ENCODE measurements around the gene GPER1.

Gene GPER1

DNA sequence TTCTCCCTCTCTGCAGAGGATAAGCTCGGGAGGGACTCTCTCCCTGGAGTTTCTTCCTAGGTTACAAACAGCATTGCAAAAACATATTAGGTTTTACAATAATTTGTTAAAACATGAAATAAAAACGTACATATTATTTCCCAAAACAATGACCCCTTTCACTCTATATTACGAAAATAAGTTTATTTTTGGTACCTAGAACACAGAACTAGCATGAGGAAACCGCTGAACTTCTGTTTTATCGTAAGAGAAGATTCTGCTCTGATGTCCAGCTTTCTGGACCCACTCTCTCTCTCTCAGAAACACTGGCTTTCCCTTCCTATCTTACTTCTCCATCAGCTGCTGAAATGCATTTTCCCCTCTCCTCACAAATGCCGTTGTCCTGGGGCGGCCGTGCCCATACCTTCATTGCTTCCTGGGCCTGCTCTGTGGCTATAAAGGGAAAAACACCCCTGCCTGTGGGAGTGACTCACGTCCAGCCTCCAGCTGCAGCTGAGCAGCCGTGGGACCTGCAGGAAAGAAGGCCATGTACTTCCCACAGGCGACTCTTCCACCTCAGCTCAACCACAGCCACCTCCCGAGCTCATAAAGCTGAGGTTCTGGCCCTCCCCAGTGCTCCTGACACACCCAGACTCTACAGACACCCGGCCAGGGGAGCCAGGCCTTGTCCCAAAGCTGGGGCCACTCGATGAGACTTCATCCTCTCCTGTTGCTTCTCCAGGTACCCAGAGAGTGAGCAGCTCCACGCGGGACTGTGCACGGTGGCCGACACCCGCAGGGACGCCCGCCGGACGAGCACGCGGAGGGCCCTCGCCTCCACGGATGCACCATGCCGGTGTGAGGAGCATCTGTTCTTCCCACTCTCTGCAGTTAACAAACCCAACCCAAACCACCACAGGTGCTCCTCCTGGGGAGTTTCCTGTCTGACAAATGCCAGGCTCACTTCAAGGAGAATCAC is 3.1 kb downstream of the GPER1 start:
- DNase-seq (ENCODE audit: low spot score): no peak

DNA sequence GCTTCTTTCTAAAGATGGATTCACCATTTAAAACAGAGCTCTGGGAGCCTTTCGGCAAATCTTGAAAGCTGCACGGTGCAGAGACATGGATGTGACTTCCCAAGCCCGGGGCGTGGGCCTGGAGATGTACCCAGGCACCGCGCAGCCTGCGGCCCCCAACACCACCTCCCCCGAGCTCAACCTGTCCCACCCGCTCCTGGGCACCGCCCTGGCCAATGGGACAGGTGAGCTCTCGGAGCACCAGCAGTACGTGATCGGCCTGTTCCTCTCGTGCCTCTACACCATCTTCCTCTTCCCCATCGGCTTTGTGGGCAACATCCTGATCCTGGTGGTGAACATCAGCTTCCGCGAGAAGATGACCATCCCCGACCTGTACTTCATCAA is 3.7 kb downstream of the GPER1 start:
- no peak for DNase-seq (ENCODE audit: low spot score)

DNA sequence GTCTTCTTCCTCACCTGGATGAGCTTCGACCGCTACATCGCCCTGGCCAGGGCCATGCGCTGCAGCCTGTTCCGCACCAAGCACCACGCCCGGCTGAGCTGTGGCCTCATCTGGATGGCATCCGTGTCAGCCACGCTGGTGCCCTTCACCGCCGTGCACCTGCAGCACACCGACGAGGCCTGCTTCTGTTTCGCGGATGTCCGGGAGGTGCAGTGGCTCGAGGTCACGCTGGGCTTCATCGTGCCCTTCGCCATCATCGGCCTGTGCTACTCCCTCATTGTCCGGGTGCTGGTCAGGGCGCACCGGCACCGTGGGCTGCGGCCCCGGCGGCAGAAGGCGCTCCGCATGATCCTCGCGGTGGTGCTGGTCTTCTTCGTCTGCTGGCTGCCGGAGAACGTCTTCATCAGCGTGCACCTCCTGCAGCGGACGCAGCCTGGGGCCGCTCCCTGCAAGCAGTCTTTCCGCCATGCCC is 4.3 kb downstream of the GPER1 start:
- no peak for DNase-seq (ENCODE audit: low spot score)

DNA sequence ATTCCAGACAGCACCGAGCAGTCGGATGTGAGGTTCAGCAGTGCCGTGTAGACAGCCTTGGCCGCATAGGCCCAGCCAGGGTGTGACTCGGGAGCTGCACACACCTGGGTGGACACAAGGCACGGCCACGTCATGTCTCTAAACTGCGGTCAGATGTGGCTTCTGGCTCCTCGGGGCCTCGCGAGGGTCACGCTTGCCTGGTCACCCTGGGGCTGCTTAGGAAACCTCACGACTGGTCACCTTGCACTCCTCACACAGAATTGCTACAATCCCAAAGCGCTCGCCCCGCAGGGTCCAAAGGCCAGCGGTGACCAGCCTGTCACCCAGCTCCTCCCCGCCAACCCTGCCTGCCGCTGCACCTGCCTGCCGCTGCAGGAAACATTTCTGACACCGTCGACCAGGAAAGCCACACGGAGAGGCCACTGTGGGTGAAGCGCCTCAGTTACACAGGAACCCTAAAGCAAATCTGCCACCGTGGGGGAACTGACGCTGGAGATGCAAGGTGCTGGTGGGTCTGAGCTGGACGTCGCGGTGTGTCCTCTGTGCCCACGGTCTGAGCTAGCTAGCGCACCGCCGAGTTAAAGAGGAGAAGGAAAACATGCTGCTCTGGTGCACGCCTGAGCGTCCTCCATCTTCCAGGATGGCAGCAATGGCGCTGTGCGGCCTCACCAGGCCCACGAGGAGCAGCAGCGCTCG is 5.0 kb downstream of the GPER1 start:
- DNase-seq (ENCODE audit: low spot score): no peak

DNA sequence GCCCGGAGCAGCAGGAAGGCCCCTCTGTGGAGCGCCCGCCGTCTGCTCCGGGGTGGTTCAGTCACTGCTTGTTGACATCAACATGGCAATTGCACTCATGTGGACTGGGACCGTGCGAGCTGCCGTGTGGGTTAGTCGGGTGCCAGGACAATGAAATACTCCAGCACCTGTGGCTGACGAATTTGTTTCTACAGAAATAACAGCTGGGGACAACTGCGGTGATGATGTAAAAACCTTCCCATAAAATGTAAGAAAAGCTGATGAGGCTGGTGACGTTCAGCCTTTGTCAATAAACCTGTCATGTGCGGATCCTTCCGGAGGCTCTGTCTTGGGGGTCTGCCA is 5.6 kb downstream of the GPER1 start:
- no peak for DNase-seq (ENCODE audit: low spot score)

DNA sequence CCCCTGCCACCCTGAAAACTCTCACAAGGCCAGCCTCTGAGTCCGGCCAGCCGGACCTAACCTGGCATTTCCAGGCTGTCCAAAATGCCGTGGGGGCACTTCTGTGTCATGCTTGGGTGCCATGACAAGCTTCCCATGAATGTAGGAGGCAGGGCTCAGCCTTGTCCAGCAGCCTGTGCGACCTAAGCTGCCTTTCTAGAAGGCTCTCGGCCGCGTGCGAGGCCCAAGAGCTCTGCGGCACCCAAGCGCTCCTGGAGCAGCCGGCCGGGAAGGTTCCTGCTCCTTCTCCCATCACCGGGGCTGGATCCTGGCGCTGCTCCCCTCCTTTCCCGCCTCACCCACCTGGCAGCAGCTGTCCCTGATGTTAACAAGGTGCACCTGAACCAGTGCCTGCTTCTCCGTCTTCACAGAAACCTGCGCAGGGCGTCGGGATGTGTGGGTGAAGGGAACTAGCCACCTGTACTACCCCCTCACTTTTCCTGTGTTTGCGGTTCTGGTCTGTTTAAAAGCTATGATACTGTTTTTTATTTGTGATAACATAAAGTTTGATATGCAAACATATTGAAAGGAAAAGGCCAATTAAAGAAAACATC is 6.1 kb downstream of the GPER1 start:
- DNase-seq (ENCODE audit: low spot score): no peak

DNA sequence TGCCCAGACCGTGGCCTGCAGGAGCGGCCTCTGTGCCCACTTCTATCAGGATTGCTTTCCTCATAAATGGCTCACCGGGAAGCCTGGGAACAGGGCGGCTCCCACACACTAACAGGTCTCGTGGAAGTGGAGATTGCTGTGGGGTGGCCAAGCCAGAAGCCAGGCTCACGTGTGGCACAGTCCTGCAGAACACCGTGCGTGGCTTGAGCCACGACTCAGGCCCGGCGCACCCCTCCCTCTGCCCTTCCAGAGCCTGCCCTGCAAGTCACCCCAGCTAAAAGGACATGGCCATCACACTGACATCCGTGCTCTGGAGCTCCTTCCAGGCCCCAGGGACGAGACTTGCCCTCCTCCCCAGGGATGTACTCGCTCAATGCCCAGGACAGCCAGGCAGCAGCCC is 7.0 kb downstream of the GPER1 start:
- DNase-seq (ENCODE audit: low spot score): no peak

DNA sequence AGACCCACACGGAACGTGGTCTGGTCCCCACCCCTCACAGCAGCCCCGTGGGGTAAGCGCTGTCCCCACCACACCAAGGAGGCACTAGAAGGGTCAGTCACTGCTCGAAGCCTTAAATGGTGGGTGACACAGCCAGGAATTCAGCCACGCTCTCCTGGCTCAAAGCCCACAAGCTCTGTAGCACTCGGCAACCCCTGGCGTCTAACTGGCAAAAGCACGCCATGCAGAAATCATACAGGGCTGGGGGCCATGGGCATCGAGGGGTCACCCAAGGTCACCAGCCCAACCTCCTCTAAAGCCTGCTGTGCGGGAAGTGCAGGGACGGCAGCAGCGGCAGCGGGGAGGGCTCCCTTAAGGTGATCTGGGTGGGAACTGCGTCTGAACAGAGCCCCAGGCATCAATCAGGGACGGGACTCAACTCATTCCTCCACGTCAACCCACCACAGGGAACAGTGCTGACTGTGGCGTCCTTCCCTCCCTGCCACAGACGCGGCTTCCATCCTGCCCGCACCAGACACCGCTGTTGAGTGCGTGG is 7.8 kb downstream of the GPER1 start:
- peak; percentile 64 for DNase-seq (ENCODE audit: low spot score)

DNA sequence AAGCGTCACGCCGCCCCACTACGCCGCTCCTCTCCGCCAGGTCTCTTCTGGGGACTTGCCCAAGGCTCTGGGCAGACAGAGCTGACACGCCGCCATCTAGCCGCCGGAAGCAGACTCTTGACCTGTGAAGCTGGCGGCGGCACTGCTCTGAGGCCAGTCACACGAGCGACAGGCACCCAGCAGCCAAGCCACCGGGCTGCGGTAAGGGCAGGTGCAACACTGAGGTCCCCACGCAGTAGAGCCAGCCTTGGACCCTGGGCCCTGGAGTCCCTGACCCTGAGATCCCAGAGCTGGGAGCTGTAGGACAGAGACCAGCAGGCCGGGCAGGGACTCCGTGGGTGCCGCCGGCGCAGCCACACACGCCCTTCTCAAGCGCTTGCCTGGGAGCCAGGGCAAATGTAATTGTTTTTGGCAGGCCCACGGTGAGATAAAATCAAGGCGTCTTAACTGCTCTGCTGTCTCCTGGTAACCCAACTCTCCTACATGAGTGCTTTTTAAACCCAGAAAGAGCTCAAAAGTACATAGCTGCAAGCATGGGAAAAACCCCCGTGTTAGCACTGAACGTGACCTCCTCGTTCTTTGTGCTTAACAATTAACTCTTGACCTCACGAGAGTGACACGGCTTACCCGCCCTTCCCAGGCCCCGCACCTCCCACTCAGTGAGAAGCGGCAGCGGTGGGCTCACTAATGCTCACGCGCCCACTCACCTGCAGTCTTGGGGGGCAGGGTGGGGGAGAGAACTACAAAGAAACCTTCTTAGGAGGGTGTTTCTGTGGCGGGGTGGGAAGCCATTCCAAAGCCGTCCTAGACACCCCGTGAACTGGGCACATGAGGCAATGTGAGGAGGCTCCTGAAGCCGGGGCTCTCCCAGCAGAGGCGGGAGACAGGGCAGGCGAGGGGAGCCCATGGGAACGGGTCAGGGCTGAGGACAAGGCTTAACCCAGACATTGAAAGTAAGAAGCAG is 8.5 kb downstream of the GPER1 start:
- no peak for DNase-seq (ENCODE audit: low spot score)

DNA sequence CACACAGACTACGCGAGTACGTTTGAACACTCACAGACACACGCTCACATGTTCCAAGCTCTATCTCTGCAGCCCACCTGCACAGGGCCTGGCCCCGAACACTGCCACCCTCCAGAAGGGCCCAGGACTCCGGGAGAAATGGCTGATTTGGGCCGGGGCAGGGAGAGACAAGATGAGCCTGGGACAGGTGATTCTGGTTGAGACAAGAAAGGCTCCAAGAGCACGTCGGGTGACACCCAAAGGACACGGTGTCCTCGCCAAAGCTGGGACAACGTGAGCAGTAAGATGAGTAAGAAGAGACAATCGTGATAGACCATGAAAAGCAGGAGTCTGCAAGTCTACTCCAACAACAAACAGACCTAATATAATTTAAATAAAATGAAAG is 9.2 kb downstream of the GPER1 start:
- DNase-seq (ENCODE audit: low spot score): no peak

DNA sequence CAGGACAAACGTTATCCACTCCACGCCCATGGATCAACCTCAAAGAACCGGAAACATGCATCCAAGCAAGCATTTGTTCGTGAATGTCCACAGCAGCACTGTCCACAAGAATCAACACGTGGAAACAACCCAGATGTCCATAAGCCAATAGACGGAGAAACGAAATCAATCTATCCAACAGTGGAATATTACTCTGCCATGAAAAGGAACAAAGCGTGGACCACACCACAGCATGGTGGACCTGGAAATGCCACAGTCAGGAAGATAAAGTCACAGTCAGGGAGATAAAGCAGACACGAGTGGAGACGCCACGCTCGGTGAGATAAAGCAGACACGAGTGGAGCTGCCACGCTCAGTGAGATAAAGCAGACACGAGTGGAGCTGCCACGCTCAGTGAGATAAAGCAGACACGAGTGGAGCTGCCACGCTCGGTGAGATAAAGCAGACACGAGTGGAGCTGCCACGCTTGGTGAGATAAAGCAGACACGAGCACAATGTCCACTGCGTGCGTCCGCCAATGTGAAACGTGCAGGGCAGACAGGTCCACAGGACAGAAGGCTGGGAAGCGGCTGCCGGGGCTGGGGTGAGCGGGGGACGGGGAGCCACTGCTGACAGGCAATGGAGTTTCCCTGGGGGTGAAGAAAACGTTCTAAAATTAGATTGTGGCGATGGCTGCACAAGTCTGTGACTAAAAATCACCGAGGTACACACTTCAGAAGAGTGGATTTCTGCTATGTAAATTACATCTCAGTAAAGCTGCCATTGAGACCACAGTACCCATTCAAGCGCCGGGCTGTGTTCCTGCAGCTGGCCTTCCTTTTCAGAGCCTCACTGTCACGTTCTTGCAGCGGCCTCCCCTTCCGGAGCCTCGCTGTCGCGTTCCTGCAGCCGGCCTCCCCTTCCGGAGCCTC is 10.6 kb downstream of the GPER1 start:
- DNase-seq (ENCODE audit: low spot score): no peak

DNA sequence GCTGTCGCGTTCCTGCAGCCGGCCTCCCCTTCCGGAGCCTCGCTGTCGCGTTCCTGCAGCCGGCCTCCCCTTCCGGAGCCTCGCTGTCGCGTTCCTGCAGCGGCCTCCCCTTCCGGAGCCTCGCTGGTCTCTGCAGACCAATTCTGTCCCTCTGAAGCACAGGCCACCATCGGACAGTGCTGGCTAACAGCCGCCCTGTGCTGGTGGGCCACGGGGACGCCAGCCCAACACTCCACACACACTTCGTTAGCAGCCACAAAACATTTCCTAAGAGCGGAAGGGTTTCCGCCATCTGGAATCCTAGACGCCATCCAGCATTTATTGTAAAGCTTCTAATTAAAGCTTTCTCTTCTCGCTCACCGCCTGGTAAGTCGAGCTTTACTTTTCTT is 11.2 kb downstream of the GPER1 start:
- DNase-seq (ENCODE audit: low spot score): no peak

DNA sequence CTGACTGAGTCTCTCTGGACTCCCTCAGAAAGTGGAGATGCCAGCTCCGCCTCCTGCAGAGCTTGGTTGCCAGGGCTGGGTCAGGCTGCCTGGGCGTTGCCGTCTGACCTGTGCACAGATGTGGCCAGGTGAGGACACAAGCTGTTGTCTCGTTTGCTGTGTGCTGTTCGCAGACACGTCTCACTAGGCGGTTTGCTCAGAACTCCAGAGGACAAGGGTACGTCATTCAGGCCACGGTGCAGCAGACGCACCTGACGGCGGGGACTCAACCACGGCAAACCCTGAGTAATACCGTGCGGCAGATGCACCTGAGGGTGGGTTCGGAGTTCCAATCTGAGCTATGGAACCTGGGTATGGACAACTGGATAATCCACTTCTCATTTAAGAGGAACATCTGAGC is 11.7 kb downstream of the GPER1 start:
- no peak for DNase-seq (ENCODE audit: low spot score)

DNA sequence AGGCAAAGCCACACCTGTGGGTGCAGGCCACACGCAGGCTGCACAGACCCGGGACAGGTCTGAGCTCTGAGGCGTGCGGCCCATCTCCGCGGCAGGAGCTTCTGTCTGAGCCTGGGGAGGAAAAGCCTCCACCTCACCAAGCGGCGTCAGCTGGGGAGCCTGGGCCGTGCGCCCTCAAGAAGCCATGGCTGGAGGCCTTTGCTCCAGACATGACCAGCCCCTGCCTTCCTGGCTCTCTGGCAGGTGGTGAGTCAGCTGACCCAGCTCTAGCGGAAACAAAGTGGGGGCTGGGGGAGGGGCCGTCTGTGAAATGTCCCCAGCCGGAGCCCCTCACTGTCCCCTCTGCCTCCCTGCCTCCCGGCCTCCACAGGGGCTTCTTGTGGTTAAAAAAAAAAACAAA is 12.5 kb downstream of the GPER1 start:
- no peak for DNase-seq (ENCODE audit: low spot score)

DNA sequence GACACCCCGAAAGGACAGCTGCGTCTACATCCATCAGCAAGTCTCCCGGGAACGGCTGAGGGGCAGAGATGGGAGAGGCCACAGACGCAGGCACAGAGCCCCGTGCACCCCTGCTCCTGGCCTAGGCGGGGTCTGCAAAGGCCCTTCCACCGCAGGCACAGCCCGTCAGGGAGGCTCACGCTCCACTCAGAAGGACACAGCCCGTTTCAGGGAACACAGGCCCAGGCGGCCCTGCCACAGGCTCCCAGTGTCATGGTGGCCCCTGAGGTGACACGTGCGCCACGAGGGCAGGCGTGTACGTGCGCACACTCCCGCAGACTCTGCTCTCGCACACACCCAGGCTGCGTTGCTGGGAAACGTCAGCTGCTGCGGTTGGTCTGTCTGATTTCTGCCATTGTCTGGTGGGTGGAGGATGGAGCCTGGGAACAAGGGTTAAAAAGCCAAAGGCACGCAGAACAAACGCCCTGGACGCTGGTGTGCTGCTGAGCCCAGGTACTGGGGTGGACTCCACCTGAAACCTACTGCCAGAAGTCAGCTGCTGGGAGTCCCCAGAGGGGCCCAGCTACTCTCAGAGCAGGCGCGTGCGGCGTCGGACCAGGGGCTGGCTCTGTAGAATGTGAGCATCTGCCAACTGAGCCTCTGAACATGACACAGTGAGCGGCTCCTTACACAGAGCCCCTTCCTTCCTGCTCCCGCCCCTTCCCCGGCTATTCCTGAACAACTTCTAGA is 13.1 kb downstream of the GPER1 start:
- no peak for DNase-seq (ENCODE audit: low spot score)

DNA sequence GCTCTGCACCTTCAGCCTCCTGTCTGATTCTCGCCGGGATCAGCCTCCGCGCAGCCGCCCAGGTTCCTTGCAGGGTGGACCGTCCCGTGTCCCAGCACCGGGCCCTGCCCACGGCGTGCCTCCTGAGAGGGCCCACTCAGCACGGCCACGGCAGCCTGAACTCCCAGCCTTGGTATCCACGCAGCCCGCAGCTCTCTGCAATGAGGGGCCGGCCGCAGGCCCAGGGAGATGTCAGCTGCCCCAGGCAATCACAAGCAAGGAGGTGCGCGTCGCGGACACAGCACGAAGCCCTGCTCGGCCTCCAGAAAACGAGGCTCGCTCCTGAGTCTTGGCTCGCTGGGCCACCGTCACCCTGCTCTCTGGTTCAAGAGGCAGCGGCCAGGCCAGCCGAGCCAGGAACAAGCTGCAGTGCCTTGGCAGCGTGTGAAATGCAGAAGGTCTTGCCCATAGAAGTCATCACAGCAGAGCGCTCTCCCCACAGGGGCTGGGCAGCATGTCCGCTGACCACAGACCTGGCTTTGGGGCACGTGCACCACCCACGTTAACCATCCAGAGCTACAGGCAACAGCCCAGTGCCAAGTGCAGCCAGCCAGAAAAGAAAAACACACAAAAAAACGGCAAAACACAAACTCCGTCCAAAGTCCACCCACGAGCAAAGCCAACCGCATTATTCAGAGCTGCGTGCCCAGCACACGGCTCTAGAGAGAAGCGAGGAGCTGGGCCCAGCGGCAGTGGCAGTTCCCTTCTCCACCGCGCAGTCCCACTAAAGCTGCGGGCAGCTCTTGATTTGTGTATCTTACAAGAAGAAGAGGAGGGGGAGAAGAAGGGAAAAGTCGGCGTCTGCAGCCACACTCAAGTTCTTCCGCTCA is 13.9 kb downstream of the GPER1 start:
- no peak for DNase-seq (ENCODE audit: low spot score)

DNA sequence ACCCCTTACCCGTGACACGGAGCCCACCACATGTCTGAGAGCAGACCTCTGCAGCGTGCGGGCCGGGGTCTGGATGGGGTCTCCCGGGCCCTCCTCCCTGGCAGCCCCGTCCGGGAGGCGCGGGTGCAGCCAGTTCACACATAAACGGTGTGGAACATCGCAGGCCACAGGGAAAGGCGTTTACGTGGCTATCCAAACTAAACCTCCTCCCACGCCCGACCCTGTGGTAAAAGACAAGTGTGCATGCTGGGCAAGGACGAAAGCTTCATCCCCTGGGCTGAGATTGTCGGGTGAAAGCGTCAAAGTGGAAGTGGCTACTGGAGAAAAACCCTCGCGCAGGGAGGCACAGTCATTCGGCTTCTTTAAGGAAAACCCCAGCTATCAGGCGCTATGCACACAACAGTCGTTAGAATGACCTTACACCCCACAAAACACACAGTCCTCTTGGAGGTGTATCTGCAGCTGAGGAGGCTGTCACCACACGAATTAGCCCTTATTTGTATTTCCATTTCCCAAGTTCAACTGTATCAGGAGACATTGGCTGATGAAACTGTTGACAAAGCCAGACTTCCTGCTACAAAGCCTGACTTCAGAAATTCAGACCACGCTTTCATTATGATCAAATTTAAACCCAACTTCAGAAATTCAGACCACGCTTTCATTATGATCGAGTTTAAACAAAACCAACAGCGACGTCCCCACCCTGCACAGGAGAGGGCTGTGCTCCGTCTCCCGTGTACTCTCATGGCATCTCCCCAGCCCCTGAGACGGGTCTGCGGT is 15.3 kb downstream of the GPER1 start:
- DNase-seq (ENCODE audit: low spot score): no peak

Measured in AG08396 (cell line).